ENCODE measurements around the gene GALNT15.

DNA sequence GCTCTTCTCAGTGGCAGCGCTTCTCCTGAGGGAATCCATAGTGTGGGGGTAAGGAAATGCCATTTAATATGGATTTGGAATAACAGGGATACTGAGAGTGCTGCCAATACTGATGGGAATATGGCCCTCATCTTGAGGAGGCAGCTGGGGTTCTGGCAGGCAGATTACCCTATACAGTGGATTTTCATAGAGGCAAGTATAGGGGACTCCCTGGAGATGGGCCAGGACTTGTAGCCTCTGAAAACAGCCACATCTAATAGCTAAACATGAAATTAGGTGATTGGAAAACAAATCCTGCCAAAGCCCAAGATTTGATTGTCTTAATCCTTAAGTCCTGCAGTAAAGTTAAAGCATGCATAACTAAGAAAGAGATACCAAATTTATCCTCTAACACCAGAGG, 59.3 kb downstream of the GALNT15 start:
- TF ChIP-seq CTCF (conservative IDR thresholded peaks at IDR 0.05) (no peak), EZH2 (IDR thresholded peaks at IDR 0.05; ENCODE audit: low read depth) (no peak)
